Measurements from ENCODE around the gene WDR64.

WDR64 gene

GRCh38 chr1:241846375-241846774, 194.3 kb downstream of the WDR64 start:
- DNase-seq: no peak

- DNase-seq: no peak
These were observed 194.9 kb downstream of the WDR64 start for GRCh38 chr1:241846862-241847539.

GRCh38 chr1:241847540-241847795, 195.4 kb downstream of the WDR64 start:
- DNase-seq: no peak

GRCh38 chr1:241847796-241848685, 196.0 kb downstream of the WDR64 start, which contains the start of gene EXO1:
Gene EXO1, plus strand, starts transcription at chr1:241848204. Its CDS starts 2,222 bp downstream, at chr1:241850426.
- DNase-seq: peak; percentile 83 to 93

- DNase-seq: no peak
These were observed 196.7 kb downstream of the WDR64 start for GRCh38 chr1:241848686-241849344.

GRCh38 chr1:241849345-241849695, 197.2 kb downstream of the WDR64 start:
- peak in 1 of 2 experiments; percentile 7 for DNase-seq

All from NCI-H526 (cell line).